ENCODE measurements around the gene DPP9.
A peak's percentile ranks its signal among the peaks of the same experiment; 100 is the strongest.

Gene DPP9

DNA sequence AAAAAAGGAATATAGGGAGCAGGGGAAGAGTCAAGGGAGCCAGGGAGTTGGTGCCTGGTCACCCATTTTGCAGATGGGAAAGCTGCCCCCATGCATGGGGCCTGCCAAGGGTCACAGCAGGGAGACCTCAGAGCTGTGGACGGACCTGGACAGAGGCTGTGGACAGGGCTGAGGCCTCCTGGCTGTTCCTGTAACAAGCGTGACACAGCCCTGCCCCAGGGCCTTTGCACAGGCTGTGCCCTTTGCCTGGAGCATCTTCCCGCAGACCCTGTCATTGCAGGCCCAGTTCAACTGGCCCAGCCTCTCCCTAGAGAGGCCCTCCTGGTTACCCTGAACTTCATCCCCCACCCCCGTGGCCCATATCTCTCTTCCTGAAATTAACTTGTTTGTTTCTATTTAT, 77.9 kb downstream of the DPP9 start:
- no peaks in the 10 kb centered on the region for H3K9me3 ChIP-seq (ENCODE audit: control insufficient read depth, low read length)
- no peaks in the 10 kb centered on the region for H3K36me3 ChIP-seq (ENCODE audit: control insufficient read depth, insufficient read depth, low read length)
- H3K27me3 ChIP-seq (ENCODE audit: control insufficient read depth, insufficient read depth, low read length, poor library complexity, severe bottlenecking): no peaks in the 10 kb centered on the region
- peaks cover 5% of the 10 kb centered on the region for H3K4me1 ChIP-seq (ENCODE audit: control insufficient read depth, insufficient read depth, low read length)
- WGBS, 2 experiments: 87 to 93% methylated on average over 4 of the region's 4 CpGs
- no peak overlapping the region for H3K27ac ChIP-seq (ENCODE audit: insufficient read depth, low read depth, low read length, poor library complexity, severe bottlenecking)
- H3K4me3 ChIP-seq (ENCODE audit: insufficient read depth, low read depth, low read length): no peak overlapping the region

DNA sequence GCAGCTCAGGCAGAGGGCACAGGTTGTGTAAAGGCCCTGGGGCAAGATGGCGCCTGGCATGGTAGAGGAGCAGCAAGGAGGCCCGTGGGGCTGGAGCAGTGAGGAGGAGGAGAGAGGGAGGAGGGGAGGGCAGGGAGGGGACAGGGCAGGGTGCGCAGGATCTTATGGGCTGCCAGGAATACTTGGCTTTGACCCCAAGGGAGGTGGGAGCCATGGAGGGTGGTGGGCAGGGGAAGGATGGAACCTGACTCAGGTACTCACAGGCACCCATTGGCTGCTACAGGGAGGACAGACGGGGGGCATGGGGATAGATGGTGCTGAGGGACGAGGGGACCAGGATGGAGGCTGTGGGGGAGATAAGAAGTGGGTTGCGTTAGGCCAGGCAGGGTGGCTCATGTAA, 81.0 kb downstream of the DPP9 start:
- WGBS, 2 experiments: 93% methylated on average over 6 of the region's 6 CpGs
- H3K9me3 ChIP-seq (ENCODE audit: control insufficient read depth, low read length): no peaks in the 10 kb centered on the region
- H3K27ac ChIP-seq (ENCODE audit: insufficient read depth, low read depth, low read length, poor library complexity, severe bottlenecking): no peak overlapping the region
- peaks cover 9% of the 10 kb centered on the region for H3K4me1 ChIP-seq (ENCODE audit: control insufficient read depth, insufficient read depth, low read length)
- H3K4me3 ChIP-seq (ENCODE audit: insufficient read depth, low read depth, low read length): no peak overlapping the region
- peaks cover 1% of the 10 kb centered on the region for H3K27me3 ChIP-seq (ENCODE audit: control insufficient read depth, insufficient read depth, low read length, poor library complexity, severe bottlenecking)
- no peaks in the 10 kb centered on the region for H3K36me3 ChIP-seq (ENCODE audit: control insufficient read depth, insufficient read depth, low read length)

DNA sequence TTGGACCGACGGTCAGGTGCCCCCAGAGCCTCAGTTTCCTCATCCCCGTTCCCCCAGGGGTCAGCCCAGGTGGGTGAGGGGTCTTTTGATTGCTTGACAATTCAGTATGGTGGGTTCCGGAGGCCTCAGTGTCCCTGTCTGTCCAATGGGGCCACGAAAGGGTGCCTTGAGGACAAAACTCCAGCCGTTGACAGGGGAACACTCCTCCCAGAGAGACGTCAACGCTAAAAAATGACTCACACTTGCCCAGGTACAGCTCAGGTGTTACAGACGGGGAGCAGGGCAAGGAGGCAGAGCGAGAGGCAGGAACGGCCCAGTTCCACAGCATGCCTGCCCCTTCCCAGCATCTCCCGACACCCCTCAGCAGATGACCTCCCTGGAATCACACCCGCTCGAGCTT, 82.5 kb downstream of the DPP9 start:
- Histone ChIP-seq H3K27me3 (ENCODE audit: control insufficient read depth, insufficient read depth, low read length, poor library complexity, severe bottlenecking) (peaks cover 15% of the 10 kb centered on the region), H3K4me3 (ENCODE audit: insufficient read depth, low read depth, low read length) (no peak overlapping the region), H3K36me3 (ENCODE audit: control insufficient read depth, insufficient read depth, low read length) (no peaks in the 10 kb centered on the region), H3K4me1 (ENCODE audit: control insufficient read depth, insufficient read depth, low read length) (peaks cover 9% of the 10 kb centered on the region), H3K9me3 (ENCODE audit: control insufficient read depth, low read length) (no peaks in the 10 kb centered on the region), H3K27ac (ENCODE audit: insufficient read depth, low read depth, low read length, poor library complexity, severe bottlenecking) (no peak overlapping the region)
- WGBS, 2 experiments: 88 to 92% methylated on average over 14 of the region's 14 CpGs

DNA sequence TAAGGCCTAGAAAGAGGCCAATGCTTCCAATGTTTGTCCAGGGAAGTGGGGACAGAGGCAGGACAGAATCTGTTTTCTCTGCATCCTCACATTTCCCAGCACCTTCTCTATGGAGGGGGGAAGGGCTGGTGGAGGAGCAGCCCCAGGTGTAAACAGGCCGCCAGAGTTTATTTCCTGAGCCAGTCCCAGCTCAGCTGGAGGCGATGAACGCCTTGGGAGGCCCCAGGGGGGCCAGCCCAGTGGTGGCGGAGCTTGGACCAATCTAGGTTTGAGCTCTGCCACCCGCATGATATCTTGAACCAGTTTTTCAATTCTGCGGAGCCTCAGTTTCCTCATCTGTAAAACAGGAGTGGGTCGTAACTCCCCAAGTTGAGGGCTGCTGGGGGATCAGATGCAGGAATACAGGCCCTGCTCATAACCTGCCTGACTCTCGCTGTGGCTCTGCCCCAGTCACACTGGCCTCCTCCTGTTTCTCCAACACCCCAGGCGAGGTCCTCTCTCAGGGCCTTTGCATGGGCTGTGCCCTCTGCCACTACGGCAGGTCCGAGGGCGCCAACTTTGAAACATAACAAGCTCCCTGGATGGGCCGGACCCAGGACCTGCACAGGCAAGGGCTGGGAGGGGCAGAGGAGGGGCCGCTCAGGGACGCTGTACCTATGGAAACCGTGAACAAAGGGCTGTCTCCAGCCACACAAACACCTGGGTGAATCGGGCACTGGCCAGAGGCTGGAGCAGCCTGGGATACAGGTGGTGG, 83.2 kb downstream of the DPP9 start:
- no peak overlapping the region for H3K4me3 ChIP-seq (ENCODE audit: insufficient read depth, low read depth, low read length)
- WGBS, 2 experiments: 87% methylated on average over 17 of the region's 17 CpGs
- H3K36me3 ChIP-seq (ENCODE audit: control insufficient read depth, insufficient read depth, low read length): no peaks in the 10 kb centered on the region
- no peaks in the 10 kb centered on the region for H3K9me3 ChIP-seq (ENCODE audit: control insufficient read depth, low read length)
- H3K27ac ChIP-seq (ENCODE audit: insufficient read depth, low read depth, low read length, poor library complexity, severe bottlenecking): no peak overlapping the region
- H3K27me3 ChIP-seq (ENCODE audit: control insufficient read depth, insufficient read depth, low read length, poor library complexity, severe bottlenecking): peaks cover 15% of the 10 kb centered on the region
- peaks cover 9% of the 10 kb centered on the region for H3K4me1 ChIP-seq (ENCODE audit: control insufficient read depth, insufficient read depth, low read length)

DNA sequence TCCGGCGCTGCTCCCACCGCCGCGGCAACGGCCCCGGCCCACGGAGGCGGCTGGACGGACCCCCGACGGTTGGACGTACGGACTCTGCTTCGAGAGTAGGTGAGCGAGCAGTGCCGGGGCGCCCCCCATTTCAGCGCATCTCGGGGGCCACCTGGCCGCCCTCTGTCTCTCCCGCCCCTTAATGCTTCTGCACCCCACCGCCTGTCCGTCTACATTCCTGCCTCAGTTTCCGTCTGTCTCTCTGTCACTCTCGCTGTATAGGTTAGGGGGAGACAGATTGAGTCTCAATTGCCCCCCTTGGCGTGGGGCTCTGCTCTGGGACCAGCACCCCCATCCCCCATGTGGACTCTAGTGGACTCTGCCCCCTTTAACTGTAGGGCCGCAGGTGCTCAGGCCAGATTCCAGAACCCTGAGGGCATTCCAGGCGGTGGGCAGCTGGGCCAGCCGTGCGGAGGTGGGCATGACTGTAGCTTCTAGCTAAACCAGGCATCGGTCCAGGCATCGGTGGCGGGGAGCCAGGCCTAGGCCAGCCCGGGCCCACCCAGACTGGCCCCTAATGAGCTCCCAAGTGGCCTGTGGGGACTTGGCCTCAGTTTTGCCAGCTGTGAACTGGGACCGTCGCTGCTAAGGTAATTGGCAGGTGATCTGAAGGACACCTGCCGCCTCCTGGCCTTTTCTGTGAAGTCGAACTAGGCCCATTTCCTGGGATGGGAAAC, 84.0 kb downstream of the DPP9 start:
- Histone ChIP-seq H3K9me3 (ENCODE audit: control insufficient read depth, low read length) (no peaks in the 10 kb centered on the region), H3K27ac (ENCODE audit: insufficient read depth, low read depth, low read length, poor library complexity, severe bottlenecking) (no peak overlapping the region), H3K4me3 (ENCODE audit: insufficient read depth, low read depth, low read length) (peak overlapping the region; percentile 61), H3K4me1 (ENCODE audit: control insufficient read depth, insufficient read depth, low read length) (peaks cover 9% of the 10 kb centered on the region), H3K36me3 (ENCODE audit: control insufficient read depth, insufficient read depth, low read length) (no peaks in the 10 kb centered on the region), H3K27me3 (ENCODE audit: control insufficient read depth, insufficient read depth, low read length, poor library complexity, severe bottlenecking) (peaks cover 15% of the 10 kb centered on the region)
- WGBS, 2 experiments: 30 to 32% methylated on average over 39 of the region's 39 CpGs

DNA sequence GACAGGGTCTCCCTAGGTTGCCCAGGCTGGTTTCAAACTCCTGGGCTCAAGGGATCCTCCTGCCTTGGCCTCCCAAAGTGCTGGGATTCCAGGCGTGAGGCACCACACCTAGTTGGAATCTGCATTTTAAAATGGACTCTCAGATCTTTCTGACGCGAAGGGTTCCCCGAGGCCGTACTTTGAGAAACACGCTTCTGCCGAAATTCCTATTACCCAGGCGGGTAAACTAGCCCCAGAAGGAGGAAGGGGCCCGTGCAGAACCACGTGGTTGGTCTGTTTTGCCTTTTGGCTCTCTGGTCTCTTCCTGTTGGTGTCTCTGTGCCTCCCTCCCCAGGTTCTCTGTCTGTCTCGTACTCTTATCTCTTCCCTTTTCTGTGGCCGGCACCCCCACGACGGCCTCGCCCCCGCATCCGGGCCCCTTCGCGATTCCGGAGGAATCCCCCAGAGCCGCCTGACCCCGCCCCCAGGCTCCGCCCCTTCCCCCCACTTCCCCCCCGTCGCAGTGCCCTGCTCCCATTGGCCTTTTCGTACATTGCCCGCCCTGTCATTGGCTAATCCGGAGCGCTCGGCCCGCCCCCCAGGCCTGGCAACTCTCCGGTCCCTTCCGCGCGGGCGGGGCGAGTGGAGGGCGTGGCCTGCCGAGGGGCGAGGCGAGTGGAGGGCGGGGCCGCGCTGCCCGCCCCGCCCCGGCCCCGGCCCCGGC, 84.7 kb downstream of the DPP9 start, which contains the start of gene TNFAIP8L1:
TSS of gene TNFAIP8L1 (plus strand) at position 689 of the 703 bp plus-strand sequence. CDS start 12,354 bp downstream, outside the sequence.
- peaks cover 9% of the 10 kb centered on the region for H3K4me1 ChIP-seq (ENCODE audit: control insufficient read depth, insufficient read depth, low read length)
- H3K27me3 ChIP-seq (ENCODE audit: control insufficient read depth, insufficient read depth, low read length, poor library complexity, severe bottlenecking): peaks cover 15% of the 10 kb centered on the region
- no peak within 1 kb of the TSS for H3K27ac ChIP-seq (ENCODE audit: insufficient read depth, low read depth, low read length, poor library complexity, severe bottlenecking)
- WGBS, 2 experiments: 7 to 8% methylated on average over 46 to 47 of the region's 49 CpGs
- no peaks in the 10 kb centered on the region for H3K36me3 ChIP-seq (ENCODE audit: control insufficient read depth, insufficient read depth, low read length)
- H3K9me3 ChIP-seq (ENCODE audit: control insufficient read depth, low read length): no peaks in the 10 kb centered on the region
- H3K4me3 ChIP-seq (ENCODE audit: insufficient read depth, low read depth, low read length): peak within 1 kb of the TSS; percentile 61

DNA sequence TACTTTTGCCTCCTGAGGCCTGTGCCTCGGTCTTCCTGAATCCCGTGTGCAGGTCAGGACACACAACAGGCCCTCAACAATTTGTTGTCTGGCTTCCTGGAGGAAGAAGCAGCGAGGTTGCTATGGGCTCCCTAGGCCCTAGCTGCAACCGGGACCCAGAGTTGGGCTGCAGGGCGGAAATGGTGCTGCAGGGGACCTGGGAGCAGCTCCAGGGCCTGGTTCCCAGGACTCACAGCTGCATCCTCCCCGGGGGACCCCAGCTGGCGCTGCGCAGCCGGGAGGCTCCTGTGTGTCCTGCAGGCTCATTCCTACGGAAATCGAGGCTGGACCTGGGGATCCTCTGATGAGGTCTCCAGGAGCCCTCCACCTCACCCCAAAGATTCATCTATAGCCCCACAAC, 85.3 kb downstream of the DPP9 start:
- 92 to 95% methylated on average over 11 of the region's 11 CpGs for WGBS, 2 experiments

DNA sequence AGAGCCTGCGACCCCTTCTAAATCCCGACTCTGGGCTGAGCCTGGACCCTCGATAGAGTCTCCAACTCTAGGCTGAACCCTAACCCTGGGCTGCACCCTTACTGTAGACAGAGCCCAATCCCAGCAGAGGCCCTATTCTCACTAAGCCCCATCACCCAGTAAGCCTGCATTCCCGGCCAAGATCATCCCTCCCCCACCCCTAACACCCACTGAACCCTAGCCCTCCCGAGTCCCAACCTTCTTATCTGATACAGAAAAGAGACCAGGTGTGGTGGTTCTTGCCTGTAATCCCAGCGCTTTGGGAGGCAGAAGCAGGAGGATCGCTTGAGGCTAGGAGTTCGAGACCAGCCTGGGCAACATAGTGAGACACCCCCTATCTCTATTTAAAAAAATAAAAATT, 86.9 kb downstream of the DPP9 start:
- H3K9me3 ChIP-seq (ENCODE audit: control insufficient read depth, low read length): no peaks in the 10 kb centered on the region
- 73 to 79% methylated on average over 8 of the region's 8 CpGs for WGBS, 2 experiments
- H3K36me3 ChIP-seq (ENCODE audit: control insufficient read depth, insufficient read depth, low read length): no peaks in the 10 kb centered on the region
- H3K27ac ChIP-seq (ENCODE audit: insufficient read depth, low read depth, low read length, poor library complexity, severe bottlenecking): no peak overlapping the region
- H3K27me3 ChIP-seq (ENCODE audit: control insufficient read depth, insufficient read depth, low read length, poor library complexity, severe bottlenecking): peaks cover 15% of the 10 kb centered on the region
- H3K4me1 ChIP-seq (ENCODE audit: control insufficient read depth, insufficient read depth, low read length): peaks cover 9% of the 10 kb centered on the region
- no peak overlapping the region for H3K4me3 ChIP-seq (ENCODE audit: insufficient read depth, low read depth, low read length)

More for the DNA sequence above, 85.3 kb downstream of the DPP9 start:
- no peaks in the 10 kb centered on the region for H3K9me3 ChIP-seq (ENCODE audit: control insufficient read depth, low read length)
- peaks cover 15% of the 10 kb centered on the region for H3K27me3 ChIP-seq (ENCODE audit: control insufficient read depth, insufficient read depth, low read length, poor library complexity, severe bottlenecking)
- H3K27ac ChIP-seq (ENCODE audit: insufficient read depth, low read depth, low read length, poor library complexity, severe bottlenecking): no peak overlapping the region
- no peaks in the 10 kb centered on the region for H3K36me3 ChIP-seq (ENCODE audit: control insufficient read depth, insufficient read depth, low read length)
- no peak overlapping the region for H3K4me3 ChIP-seq (ENCODE audit: insufficient read depth, low read depth, low read length)
- peaks cover 9% of the 10 kb centered on the region for H3K4me1 ChIP-seq (ENCODE audit: control insufficient read depth, insufficient read depth, low read length)

DNA sequence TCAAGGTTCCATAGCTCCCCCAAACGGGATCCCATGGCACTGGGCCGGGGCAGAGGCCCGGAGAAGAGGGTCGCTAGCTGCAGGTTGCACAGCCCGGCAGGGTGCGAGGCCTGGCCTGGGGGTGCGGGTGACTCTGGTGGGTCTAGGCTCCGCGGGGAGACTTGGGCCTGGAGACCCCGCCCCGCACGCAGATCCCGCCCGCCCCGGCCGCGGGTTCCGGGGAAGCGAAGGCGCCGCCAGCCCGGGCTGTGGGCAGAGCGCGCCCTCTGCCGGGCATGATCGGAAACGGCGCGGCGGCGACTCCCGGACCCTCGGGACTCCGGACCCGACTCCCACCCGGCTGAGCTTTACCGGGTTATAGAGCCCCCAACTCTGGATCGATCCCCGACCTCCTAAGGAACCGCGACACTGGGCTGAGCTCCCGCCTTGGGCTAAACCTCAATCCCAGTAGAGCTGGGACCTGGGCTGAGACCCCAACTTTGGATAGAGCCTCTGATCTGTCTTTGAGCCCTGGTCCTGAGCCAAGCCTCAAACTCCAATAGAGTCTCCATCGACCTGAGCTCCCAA, 87.4 kb downstream of the DPP9 start:
- 1 to 2% methylated on average over 43 of the region's 43 CpGs for whole genome bisulfite sequencing, 2 experiments
- peaks cover 15% of the 10 kb centered on the region for H3K27me3 ChIP-seq (ENCODE audit: control insufficient read depth, insufficient read depth, low read length, poor library complexity, severe bottlenecking)
- peaks cover 9% of the 10 kb centered on the region for H3K4me1 ChIP-seq (ENCODE audit: control insufficient read depth, insufficient read depth, low read length)
- no peaks in the 10 kb centered on the region for H3K36me3 ChIP-seq (ENCODE audit: control insufficient read depth, insufficient read depth, low read length)
- no peak overlapping the region for H3K27ac ChIP-seq (ENCODE audit: insufficient read depth, low read depth, low read length, poor library complexity, severe bottlenecking)
- peak overlapping the region; percentile 56 for H3K4me3 ChIP-seq (ENCODE audit: insufficient read depth, low read depth, low read length)
- no peaks in the 10 kb centered on the region for H3K9me3 ChIP-seq (ENCODE audit: control insufficient read depth, low read length)

DNA sequence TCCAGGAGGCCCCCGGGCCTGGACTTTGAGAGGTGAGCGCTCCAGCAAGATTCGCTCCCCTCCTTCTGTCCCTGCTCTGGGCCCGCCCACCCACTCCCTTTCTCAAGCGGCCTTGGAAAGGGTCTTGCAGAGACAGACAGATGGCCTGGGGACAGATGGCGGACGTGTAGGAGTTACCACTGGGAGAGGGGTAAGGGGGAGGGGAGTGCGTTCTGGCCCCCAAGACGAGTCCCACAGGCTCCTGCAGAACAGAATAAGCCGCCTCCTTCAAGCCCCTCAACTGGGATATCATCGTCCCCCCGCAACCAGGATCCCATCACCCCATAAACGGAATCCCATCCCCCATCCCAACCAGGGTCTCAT, 87.9 kb downstream of the DPP9 start:
- Histone ChIP-seq H3K4me3 (ENCODE audit: insufficient read depth, low read depth, low read length) (peak overlapping the region; percentile 56), H3K36me3 (ENCODE audit: control insufficient read depth, insufficient read depth, low read length) (no peaks in the 10 kb centered on the region), H3K27me3 (ENCODE audit: control insufficient read depth, insufficient read depth, low read length, poor library complexity, severe bottlenecking) (peaks cover 15% of the 10 kb centered on the region), H3K4me1 (ENCODE audit: control insufficient read depth, insufficient read depth, low read length) (peaks cover 9% of the 10 kb centered on the region), H3K27ac (ENCODE audit: insufficient read depth, low read depth, low read length, poor library complexity, severe bottlenecking) (no peak overlapping the region), H3K9me3 (ENCODE audit: control insufficient read depth, low read length) (no peaks in the 10 kb centered on the region)
- WGBS, 2 experiments: 23 to 30% methylated on average over 13 of the region's 13 CpGs
